ENCODE results near the gene E2F6.
A peak's percentile ranks its signal among the peaks of the same experiment; 100 is the strongest.

Gene E2F6

GRCh38 chr2:11512431-11512830 lies 46.5 kb upstream of the E2F6 start:
- H3K4me3 ChIP-seq (ENCODE audit: low read depth, low read length): no peak overlapping the region
- H3K36me3 ChIP-seq: no peaks in the 10 kb centered on the region
- no peak for TF ChIP-seq CTCF (IDR thresholded peaks at IDR 0.05; ENCODE audit: low read depth, low read length)
- H3K27ac ChIP-seq: no peak overlapping the region
- DNase-seq: peak; percentile 45
- H3K27me3 ChIP-seq (ENCODE audit: insufficient read depth, low read depth, severe bottlenecking): no peaks in the 10 kb centered on the region
- no peaks in the 10 kb centered on the region for H3K9me3 ChIP-seq (ENCODE audit: severe bottlenecking)

GRCh38 chr2:11509657-11510360 lies 43.8 kb upstream of the E2F6 start:
- no peak for DNase-seq
- no peak for TF ChIP-seq CTCF (IDR thresholded peaks at IDR 0.05; ENCODE audit: low read depth, low read length)
- Histone ChIP-seq H3K36me3 (no peaks in the 10 kb centered on the region), H3K27ac (no peak overlapping the region), H3K9me3 (ENCODE audit: severe bottlenecking) (no peaks in the 10 kb centered on the region), H3K27me3 (ENCODE audit: insufficient read depth, low read depth, severe bottlenecking) (no peaks in the 10 kb centered on the region), H3K4me3 (ENCODE audit: low read depth, low read length) (no peak overlapping the region)

GRCh38 chr2:11508279-11508678 lies 42.3 kb upstream of the E2F6 start:
- DNase-seq: no peak
- no peak for TF ChIP-seq CTCF (IDR thresholded peaks at IDR 0.05; ENCODE audit: low read depth, low read length)
- Histone ChIP-seq H3K27me3 (ENCODE audit: insufficient read depth, low read depth, severe bottlenecking) (no peaks in the 10 kb centered on the region), H3K36me3 (no peaks in the 10 kb centered on the region), H3K27ac (no peak overlapping the region), H3K4me3 (ENCODE audit: low read depth, low read length) (no peak overlapping the region), H3K9me3 (ENCODE audit: severe bottlenecking) (no peaks in the 10 kb centered on the region)

- Histone ChIP-seq H3K27ac (no peak overlapping the region), H3K27me3 (ENCODE audit: insufficient read depth, low read depth, severe bottlenecking) (no peaks in the 10 kb centered on the region), H3K4me3 (ENCODE audit: low read depth, low read length) (no peak overlapping the region), H3K36me3 (no peaks in the 10 kb centered on the region), H3K9me3 (ENCODE audit: severe bottlenecking) (no peaks in the 10 kb centered on the region)
- no peak for TF ChIP-seq CTCF (IDR thresholded peaks at IDR 0.05; ENCODE audit: low read depth, low read length)
- no peak for DNase-seq
Observed at GRCh38 chr2:11507517-11507916, 41.6 kb upstream of the E2F6 start.

- no peak for TF ChIP-seq CTCF (IDR thresholded peaks at IDR 0.05; ENCODE audit: low read depth, low read length)
- Histone ChIP-seq H3K9me3 (ENCODE audit: severe bottlenecking) (no peaks in the 10 kb centered on the region), H3K4me3 (ENCODE audit: low read depth, low read length) (no peak overlapping the region), H3K27me3 (ENCODE audit: insufficient read depth, low read depth, severe bottlenecking) (no peaks in the 10 kb centered on the region), H3K27ac (no peak overlapping the region), H3K36me3 (no peaks in the 10 kb centered on the region)
- no peak for DNase-seq
Observed at GRCh38 chr2:11506611-11506969, 40.6 kb upstream of the E2F6 start.

Measured in WERI-Rb-1 (cell line).